KG1 (cell line): ENCODE data around the gene ITPR2.
"Not testable (repeated sequence)": the region's sequence is repeated elsewhere in the genome, so short reads cannot be mapped to it uniquely, and the experiment has no call there.

ENCODE experiments used
- DNase-seq: peaks from one replicate; lab custom pipeline; 2025; lab: John Stamatoyannopoulos, UW

The ITPR2 gene

DNA sequence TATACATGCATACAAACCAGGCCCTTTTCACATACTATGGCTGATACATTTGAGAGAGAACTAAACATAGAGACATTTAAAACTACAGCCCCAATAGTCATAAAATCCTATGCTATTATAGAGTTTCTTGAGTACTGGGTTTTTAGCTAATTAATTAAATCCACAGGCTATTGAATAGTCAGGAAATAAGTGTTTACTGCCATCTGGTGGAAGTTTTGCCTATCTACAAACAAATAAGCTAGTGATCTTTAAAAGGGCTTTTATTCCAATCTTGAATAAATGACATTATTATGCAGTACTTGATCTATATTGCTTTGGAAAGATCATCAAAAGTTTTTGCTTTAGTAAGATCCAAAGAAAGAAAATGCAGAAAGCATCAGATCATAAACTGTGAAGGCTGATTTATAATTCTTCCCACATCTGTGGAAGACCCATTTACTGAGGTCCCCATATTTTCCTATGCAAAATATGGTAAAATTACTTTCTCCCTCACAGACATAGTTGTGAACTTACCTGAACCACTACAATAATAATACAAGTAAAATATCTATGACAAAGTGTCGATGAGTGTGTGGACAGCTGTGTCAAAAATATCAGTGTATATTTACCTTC, 131.3 kb downstream of the ITPR2 start:
- peak; percentile 72 for DNase-seq

- DNase-seq = no peak
Observed at GRCh38 chr12:26700430-26700829, 132.6 kb downstream of the ITPR2 start.

DNA sequence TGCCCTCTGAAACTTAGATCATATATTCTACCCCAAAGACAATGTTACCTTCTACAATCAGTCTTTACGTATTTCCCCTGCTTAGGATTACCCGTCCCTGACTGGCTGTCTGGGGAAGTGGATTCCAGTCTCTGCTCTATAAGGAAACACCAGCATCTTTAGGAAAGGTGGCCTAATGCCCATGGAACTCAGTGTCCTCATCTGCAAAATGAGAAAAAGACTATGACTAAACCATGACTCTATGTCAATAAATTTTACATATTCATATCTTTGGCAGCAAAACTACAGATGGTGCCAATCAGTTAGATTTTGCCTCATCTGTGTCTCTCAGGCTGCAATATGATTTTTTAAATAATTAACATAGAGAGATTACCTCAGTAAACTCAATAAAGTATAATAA, 133.8 kb downstream of the ITPR2 start:
- no peak for DNase-seq

DNA sequence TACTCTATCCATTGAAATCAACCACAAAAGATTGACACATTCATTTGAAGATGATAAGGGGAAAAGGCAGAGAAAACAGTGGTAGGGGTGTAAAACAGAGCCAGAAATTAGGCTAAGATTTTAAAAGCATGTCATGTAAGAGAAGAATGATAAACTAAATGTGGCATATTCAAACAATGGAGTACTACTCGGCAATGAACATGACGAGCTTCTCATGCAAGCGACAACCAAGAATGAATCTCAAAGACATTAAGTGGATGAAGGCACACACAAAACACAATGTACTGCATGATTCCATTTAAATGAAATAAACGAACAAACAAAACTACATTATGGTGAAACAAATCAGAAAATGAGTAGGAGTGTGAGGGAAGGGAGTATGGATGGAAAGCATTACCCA, 134.8 kb downstream of the ITPR2 start:
- DNase-seq = no peak

DNA sequence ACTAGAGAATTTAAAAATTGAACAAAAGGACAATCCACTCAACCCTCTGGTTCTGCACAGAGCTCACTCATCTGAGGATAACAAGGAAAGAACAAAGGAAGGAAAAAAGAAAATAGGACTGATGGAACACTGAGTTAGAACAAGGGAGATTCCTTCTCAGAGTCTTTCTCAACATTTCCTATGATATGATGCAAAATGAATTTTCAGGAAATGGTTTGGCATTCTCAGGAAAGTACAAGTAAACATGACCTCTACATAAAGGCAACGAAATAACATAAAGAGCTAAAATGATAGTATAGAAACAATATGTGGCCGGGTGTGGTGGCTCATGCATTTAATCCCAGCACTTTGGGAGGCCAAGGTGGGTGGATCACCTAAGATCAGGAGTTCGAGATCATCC, 135.8 kb downstream of the ITPR2 start:
- DNase-seq = no peak

DNA sequence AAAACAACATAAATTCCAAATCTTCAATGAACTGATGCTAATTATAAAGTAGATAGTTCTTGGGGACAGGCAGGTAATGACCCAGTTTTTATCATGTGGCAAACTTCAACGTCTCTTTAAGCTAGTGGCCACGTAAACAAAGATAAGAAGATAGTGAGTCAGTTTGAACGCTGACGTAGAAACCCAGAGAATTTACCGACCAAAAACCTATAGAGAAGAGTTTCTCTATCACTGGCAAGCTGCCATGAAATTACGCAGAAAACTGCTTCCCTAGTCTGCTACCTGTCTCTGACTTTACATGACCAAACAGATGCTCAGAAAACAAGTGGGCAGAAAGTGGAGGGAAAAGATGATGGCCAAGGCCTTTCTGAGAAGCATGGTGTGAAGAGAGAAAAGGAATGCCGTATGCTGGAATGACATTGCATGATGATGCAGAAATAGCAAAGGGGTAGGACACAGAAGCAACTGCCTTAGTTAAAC, 136.3 kb downstream of the ITPR2 start:
- DNase-seq = no peak

GRCh38 chr12:26696048-26696612, 136.9 kb downstream of the ITPR2 start:
- DNase-seq = no peak

GRCh38 chr12:26694402-26694801, 138.6 kb downstream of the ITPR2 start:
- no peak for DNase-seq

DNA sequence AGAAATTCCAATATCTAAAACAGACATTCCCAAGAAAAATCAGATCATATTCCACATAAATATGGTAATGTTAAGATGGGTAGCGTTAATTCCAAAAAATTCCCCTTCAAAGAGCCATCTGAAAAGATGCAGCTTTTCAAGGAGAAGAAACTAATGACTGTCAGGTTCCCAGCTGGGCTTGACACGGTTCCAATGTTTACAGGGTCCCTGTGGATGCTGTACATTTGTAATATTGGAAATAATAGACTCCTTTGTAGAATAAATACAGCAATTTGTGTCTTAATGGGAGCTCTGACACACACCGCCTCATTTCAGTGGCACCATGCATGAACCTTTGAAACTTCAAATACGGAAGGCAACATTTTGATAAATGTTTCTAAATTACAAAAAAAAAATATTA, 140.6 kb downstream of the ITPR2 start:
- DNase-seq = no peak

DNA sequence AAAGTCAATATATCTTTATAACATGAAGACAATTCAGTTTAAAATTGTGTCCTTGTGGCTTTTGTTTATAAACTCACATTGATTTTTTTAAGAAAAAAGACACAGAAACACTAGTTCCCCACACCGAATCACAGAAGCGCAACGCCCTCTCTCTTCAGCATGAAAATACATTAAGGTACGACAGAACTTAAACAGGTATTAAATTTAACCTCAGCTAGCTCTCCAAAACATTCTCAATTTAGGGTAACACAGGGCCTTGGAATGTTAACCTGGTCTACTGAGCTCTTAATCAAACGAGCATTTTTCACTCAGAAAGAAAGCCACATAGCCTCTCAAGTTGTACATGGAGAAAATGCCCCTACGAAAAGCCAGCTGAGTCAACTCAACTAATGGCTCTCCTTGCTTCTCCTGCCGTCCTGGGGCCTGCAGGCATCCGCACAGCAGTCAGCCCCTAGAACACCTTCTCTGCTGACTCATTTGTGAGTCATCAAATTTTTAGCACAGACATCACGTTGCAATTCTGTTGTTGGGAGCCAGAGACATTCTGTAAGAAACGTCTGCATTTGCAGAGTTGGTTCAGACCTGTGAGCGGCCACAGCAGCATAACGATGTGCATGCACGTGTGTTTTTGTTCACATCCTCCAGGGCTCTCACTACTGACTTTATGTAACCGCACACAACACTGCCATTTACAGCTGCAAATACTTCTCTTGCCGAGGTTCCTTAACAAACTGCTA, 141.6 kb downstream of the ITPR2 start:
- no peak for DNase-seq

DNA sequence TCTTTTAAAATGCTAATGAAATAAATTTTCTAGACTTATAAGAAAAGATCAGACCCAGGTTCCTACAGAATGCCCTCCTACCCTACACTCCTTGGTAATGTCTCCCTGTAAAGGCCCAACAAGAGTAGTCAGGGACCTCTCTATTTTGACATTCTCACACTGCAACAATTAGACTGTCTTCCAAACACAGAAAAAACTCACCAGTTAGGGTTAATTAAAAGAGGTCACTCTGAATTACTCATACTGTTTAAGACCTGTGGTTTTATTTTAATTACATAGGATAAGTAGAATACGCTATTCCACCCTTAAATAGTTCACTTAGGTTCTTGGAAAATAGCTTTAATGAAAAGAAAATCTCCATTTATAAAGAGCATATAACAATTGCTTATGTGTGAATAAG, 142.4 kb downstream of the ITPR2 start:
- DNase-seq = no peak

DNA sequence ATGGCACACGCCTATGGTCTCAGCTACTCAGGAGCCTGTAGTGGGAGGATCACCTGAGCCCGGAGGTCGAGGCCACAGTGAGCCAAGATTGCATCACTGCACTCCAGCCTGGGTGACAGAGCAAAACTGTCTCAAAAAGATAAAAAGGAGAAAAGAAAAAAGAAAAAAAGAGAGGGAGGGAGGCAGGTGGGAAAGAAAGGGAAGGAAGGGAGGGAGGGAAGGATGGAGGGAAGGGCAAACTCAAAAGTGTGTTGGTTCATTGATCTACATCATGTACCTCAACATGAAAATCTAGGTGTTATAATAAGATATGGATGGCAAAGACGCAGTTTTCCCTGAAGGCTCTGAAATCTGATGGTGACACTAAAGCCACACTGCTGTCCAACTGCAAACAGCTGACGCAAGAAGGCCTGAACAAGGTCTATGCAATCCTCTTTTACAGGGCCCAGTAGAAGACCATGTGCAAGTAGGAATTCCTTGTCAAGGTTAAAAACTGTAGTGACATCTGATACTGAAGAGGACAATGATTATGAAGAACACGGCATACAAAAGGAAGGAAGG, 143.6 kb downstream of the ITPR2 start:
- DNase-seq = no peak

DNA sequence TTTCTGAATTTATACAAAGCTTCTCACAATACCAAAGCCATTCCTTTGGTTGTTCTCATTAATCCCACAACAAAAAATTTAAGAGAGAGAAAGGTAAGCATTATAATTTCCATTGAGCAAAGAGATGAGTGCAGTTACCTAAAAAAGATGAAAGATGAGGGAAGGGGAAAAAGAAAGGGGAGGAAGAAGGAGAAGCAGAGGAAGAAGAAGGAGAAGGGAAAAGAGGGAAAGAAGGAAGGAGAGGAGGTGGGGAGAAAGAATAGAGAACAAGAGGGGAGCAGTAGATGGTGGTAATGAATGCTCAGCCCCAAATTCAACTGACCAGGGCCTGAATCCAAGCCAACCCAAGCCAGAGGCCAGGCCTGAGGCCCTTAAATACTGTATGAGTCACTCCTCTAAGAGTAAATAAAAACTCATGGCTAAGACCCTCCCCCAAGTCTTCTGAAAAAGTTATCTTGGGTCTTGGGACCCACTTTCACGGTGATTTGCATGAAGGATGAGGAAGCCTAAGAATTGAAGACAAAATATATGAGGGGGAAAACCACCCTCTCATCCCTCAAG, 144.6 kb downstream of the ITPR2 start:
- no peak for DNase-seq

GRCh38 chr12:26686408-26686807, 146.6 kb downstream of the ITPR2 start:
- no peak for DNase-seq

GRCh38 chr12:26684101-26684500, 148.9 kb downstream of the ITPR2 start:
- no peak for DNase-seq

GRCh38 chr12:26683443-26683842, 149.6 kb downstream of the ITPR2 start:
- DNase-seq = no peak

GRCh38 chr12:26680727-26681455, 152.1 kb downstream of the ITPR2 start:
- DNase-seq = no peak

DNA sequence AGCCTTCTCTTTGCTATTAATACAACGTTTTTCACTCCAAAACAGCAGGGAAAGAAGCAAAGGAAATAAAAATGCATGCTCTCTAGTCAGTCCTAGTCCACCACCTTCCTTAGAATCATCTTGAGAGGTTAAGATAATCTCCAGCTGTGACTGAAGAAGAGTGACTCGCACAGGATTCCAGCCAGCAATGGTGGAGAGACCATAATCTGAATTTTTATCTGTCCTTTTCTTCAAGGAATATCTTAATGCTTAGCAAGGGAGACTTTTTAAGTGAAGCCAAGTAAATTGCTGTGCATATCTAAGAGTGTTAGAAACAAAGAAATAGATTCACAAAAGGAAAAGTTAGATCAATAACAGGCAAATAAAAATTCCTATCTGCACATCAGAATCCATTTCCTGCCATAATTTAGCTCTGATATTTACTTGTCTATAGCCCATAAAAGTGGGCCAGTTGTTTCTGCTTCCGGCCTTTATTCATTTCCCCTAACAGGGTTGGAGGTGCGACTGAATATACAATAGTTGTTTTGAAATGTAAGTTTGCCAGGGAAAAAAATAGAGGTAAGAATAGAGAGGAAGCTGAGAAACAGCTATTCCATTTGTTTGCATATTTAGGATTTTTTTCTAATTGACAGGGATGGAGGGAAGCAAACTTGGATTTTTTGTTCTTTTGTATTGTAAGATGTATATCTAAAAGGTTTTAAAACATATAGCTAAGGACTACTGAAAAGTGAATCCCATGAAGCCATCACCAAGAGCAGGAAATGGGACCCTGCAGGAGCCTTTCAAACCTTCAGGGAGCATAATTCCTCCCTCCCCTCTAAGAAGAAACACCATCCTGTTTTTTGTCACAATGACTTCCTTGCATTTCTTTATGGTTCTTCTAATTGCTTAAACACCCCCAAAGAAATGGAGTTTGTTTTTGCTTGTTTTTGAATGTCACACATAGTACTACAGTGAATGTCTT, 154.0 kb downstream of the ITPR2 start:
- no peak for DNase-seq

- not testable (repeated sequence) for DNase-seq
Observed at GRCh38 chr12:26671487-26671886, 161.5 kb downstream of the ITPR2 start.

- DNase-seq = no peak
Observed at GRCh38 chr12:26668847-26669246, 164.1 kb downstream of the ITPR2 start.

GRCh38 chr12:26668230-26668629, 164.8 kb downstream of the ITPR2 start:
- DNase-seq = no peak
